Astrocyte of the cerebellum (primary cell): ENCODE results near the gene SLC10A3.

Experiments used
- DNase-seq: peaks from one replicate; pipeline ENCODE4 v3.0.0-alpha.2; 2011; ENCODE audit warnings: low read depth
- H3K4me3 ChIP-seq: 2 replicates; pipeline ENCODE4 v1.5.1; 2011; ENCODE audit warnings: mild to moderate bottlenecking, low read depth, low read length, moderate library complexity
- in situ Hi-C: cut with HindIII; loops from 2 replicates; pipeline ENCODE4 v1.10.0; 2017; ENCODE audit warnings: low sequenced_read_pairs
- TF ChIP-seq, protein P1 (sequence below): IDR thresholded peaks from 2 replicates; pipeline ENCODE4 v1.5.1; 2012; ENCODE audit warnings: low read length, low read depth, moderate library complexity, mild to moderate bottlenecking; ENCODE audit errors: missing control alignments

The SLC10A3 gene

DNA sequence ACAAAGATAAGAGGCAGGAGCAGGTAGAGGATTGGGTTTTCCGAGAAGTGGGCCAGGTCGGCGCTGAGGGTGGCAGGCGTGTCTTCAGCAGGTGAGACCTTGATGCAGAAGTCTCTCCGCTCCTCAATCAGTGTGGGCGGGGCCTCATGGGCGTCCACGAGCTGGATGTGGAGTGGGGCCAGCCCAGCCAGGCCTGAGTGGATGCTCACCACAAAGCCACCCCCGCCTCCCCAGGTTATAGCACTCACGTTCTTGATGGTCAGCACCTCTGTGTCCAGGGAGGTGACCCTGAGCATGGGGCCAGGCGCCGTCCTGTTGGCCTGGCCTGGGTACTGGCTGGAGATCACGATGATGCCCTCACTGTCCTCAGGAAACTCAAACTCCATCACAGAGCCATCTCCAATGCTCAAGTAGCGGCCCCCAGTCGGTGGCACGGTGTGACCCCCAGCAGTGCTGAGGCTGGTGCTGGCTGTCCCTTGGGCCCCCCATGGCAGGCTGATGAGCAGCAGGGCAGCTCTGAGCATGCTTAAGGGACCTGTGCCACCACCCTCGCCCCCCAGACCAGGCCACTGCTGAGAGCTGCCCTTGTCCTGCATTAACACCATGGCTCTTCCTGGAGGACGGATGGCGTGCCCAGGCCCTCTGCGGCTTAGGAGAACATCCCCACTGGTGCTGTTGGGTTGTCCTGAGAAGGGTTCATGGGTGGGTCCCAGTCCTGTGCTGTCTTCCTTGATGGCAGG, 1.9 kb downstream of the SLC10A3 start:
- H3K4me3 ChIP-seq = no peak overlapping the region
- no peak for DNase-seq
- TF ChIP-seq, protein P1, sequence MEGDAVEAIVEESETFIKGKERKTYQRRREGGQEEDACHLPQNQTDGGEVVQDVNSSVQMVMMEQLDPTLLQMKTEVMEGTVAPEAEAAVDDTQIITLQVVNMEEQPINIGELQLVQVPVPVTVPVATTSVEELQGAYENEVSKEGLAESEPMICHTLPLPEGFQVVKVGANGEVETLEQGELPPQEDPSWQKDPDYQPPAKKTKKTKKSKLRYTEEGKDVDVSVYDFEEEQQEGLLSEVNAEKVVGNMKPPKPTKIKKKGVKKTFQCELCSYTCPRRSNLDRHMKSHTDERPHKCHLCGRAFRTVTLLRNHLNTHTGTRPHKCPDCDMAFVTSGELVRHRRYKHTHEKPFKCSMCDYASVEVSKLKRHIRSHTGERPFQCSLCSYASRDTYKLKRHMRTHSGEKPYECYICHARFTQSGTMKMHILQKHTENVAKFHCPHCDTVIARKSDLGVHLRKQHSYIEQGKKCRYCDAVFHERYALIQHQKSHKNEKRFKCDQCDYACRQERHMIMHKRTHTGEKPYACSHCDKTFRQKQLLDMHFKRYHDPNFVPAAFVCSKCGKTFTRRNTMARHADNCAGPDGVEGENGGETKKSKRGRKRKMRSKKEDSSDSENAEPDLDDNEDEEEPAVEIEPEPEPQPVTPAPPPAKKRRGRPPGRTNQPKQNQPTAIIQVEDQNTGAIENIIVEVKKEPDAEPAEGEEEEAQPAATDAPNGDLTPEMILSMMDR = no peak
- in situ Hi-C loops = loop anchor here (5.0 kb wide), 1 partner anchor 41 kb away; no protein-coding TSS in a partner anchor

DNA sequence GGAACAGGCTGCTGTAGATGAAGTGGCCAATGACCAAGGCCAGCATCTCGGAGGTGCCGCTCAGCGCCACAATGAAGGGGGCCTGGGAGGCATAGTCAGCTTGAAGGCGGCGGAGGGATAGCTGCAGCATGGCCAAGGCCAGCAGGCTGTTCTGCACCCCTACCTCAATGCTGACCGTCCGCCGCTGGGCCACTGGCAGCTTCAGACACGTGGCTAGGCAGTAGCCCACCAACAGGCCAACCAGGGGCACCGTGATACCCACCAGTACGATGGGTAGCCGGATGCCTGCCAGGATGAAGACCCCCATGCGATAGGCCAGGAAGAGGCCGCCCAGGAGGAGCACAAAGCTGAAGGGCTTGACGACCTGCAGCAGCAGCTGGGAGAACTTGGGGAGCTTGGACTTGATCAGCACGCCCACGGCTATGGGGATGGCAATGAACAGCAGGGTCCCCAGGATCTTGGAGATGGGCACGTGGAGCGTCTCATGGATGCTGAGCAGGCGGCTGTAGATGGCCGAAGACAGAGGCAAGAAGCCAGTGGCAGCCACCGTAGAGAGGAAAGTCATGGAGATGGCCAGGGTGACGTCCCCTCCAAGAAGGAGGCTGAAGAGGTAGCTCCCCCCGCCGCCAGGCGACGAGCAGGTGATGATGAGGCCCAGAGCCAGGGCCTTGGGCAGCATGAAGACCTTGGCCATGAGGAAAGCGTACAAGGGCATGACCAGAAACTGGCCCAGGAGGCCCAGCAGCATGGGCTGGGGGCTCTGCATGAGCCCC, 2.7 kb downstream of the SLC10A3 start:
- in situ Hi-C loops = loop anchor here (5.0 kb wide), 1 partner anchor 40 kb away; no protein-coding TSS in a partner anchor
- no peak overlapping the region for H3K4me3 ChIP-seq
- no peak for DNase-seq
- TF ChIP-seq, protein P1 = no peak

DNA sequence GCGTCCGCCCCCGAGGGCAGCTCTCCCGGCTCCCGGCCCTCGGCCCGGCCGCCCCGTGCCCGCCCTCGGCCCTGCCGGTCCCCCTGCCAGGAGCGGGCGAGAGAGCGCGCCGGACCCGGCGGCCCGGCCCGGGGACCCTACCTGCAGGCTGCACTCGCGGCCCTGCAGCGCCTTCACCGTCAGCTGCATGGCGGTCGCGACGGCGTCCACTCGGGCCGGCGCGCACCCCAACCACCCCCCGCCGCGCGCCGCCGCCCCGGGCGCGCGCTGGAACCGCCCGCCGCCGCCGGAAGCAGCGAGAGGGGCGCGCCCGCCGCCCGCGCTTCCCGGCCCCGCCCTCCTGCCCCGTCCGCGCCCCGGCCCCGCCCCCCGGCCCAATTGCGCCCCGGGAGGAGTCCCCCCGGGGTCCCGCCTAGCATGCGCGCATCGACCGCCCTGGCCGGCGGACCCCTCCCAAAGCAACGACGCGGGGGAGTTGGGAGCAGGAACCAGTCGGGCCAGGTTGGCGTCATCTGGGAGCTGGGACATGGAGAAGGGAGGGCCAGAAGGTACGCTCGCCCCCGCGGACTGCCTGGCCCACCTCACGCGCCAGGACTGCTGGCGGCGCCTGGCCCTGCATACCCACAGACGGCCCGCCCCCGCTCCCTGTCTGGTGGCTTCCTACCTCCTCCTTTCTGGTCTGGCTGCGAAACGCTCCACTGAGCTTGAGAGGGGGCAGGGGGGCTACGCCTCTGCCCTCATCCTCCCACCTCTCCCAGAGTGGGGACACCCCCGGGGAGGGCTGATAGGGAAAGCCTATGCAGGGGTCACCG, 3.8 kb downstream of the SLC10A3 start, which contains the start of gene UBL4A:
UBL4A (minus strand) TSS at position 220 of the 812 bp plus-strand sequence; CDS start at position 189, 31 bp downstream.
- peak within 1 kb of the TSS; percentile 46 for H3K4me3 ChIP-seq
- no peak for DNase-seq
- in situ Hi-C loops = loop anchor here (5.0 kb wide), 1 partner anchor 39 kb away; no protein-coding TSS in a partner anchor
- TF ChIP-seq, protein P1 = no peak

DNA sequence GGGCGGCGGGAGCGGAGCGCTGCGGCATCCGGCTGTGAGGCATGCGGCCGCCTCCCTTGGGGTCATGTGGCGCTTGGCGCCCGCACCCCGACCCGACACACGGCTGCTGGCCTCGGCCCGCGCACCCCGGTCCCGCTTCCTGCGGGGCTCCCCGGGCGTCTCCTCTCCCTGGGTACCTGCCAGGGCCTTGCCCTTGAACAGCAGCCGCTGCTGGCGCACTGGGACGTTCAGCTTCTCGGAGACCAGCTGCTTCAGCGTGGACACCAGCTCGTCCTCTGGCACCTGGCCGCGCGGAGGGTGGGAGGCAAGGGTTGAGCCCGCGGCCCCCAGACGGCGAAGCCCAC, 4.4 kb downstream of the SLC10A3 start:
- no peak for DNase-seq
- in situ Hi-C loops = loop anchor here (5.0 kb wide), 1 partner anchor 39 kb away; no protein-coding TSS in a partner anchor
- peak overlapping the region; percentile 46 for H3K4me3 ChIP-seq
- TF ChIP-seq, protein P1 = no peak

DNA sequence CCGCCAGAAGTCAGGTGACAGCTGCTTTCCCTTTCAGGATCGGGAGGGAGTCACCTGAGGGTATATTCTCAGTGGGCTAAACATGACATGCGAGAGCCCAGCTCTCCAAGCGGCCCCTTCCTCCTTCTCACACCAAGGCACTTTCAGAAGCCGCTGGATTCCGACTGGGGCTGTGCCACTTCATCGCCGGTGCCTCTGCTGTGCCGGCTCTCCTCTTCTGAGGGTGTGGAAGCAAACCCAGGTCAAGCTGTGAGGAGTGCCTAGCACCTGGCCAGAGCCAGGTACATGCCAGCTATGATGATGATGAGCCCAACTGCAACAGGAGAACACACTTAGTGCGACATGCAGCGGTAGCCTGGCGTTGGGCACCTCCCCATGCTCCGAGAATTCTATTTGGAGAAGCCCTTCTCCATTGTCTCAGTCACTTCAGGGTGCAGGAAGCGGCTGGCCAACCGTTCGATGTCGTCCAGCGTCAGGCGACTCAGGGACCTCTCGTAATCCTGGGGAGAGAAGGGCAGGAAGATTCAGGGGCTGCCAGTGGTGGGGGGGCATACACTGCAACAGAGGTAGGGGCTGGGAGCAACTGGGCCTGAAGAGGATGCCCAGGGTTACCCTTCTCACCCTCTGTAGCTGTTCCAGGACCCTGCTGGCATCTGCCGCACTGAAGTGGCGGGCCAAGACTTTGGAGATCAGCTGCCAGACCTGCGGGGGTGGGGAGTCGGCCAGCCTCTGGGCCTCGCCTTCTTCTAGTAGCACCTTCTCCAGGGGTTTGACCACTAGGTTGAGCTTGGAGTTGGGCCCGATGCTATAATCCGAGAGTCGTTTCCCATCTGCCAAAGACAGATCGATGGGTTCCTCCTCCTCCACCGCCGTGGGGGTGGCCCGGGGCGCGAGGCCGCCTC, 5.0 kb downstream of the SLC10A3 start:
- H3K4me3 ChIP-seq = peak overlapping the region; percentile 46
- TF ChIP-seq, protein P1 = no peak
- no peak for DNase-seq
- in situ Hi-C loops = loop anchor here (5.0 kb wide), 1 partner anchor 38 kb away; no protein-coding TSS in a partner anchor
